Measurements from ENCODE around the gene MRPL55.

DNA sequence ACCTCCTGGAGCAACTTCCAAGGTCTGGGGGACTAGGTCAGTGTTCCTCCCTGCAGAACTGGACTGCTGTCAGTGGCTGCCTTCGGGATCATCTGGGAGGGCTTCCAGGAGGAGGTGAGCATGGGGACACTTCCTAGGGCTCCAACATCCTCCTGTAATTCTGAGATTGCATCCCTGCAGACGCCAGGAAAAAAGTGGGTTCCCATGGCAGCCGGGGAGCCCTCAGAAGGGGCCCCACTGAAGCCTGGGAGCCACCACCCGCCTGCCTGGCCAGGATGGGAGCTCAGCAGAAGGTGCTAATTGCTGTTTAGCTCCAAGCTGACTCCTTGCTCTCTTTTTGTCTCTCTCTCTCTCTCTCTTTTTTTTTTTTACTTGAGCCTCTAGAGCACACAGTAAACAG, 42.7 kb downstream of the MRPL55 start:
- TF ChIP-seq, protein P1, sequence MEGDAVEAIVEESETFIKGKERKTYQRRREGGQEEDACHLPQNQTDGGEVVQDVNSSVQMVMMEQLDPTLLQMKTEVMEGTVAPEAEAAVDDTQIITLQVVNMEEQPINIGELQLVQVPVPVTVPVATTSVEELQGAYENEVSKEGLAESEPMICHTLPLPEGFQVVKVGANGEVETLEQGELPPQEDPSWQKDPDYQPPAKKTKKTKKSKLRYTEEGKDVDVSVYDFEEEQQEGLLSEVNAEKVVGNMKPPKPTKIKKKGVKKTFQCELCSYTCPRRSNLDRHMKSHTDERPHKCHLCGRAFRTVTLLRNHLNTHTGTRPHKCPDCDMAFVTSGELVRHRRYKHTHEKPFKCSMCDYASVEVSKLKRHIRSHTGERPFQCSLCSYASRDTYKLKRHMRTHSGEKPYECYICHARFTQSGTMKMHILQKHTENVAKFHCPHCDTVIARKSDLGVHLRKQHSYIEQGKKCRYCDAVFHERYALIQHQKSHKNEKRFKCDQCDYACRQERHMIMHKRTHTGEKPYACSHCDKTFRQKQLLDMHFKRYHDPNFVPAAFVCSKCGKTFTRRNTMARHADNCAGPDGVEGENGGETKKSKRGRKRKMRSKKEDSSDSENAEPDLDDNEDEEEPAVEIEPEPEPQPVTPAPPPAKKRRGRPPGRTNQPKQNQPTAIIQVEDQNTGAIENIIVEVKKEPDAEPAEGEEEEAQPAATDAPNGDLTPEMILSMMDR (conservative IDR thresholded peaks at IDR 0.05; ENCODE audit: low read depth, low read length) = no peak
- TF ChIP-seq EZH2 (IDR thresholded peaks at IDR 0.05; ENCODE audit: borderline replicate concordance, low read depth, low read length, poor library complexity, severe bottlenecking) = no peak

Measured in A673 (cell line).